Vagina (tissue), 2 donors: ENCODE data around the gene TBCD.

Source experiments
- CTCF ChIP-seq, 3 experiments: fragments of 450-650 bp in 2 of 3; fragments of 200-600 bp in 1 of 3; sonication (generic) in 1 of 3; IDR thresholded peaks; one replicate each; pipeline ENCODE4 v1.5.1; 2017 to 2019; ENCODE audit warnings: antibody characterized with exemption in 3 of 3, mild to moderate bottlenecking in 2 of 3, moderate library complexity in 2 of 3
- POLR2A ChIP-seq, 2 donors: fragments of 450-650 bp; IDR thresholded peaks; one replicate each; pipeline ENCODE4 v1.6.1; 2017; ENCODE audit warnings: antibody characterized with exemption in 2 of 2, mild to moderate bottlenecking in 2 of 2, moderate library complexity in 2 of 2

- no peak for TF ChIP-seq CTCF (IDR thresholded peaks at IDR 0.05)
- TF ChIP-seq POLR2A (IDR thresholded peaks at IDR 0.05), result no peak
These were observed 227.9 kb downstream of the TBCD start for GRCh38 chr17:82979718-82980117.
